Heart right ventricle (tissue), 16 donors: ENCODE data around the gene MGA. TPM values are rescaled to one million over a fixed set of nuclear protein-coding genes. Genes with fewer than 3 reads are reported as not detected.
A peak's percentile ranks its signal among the peaks of the same experiment; 100 is the strongest.

Source experiments
- ATAC-seq, 8 donors: fragments of 200-7000 bp; cut with Tn5 transposase; one replicate each; pipeline ENCODE4 v1.9.1; 2020; ENCODE audit warnings: mild to moderate bottlenecking in 8 of 8, moderate library complexity in 8 of 8, moderate number of reproducible peaks in 1 of 8
- DNase-seq, 2 donors: peaks; one replicate each; pipeline ENCODE4 v3.0.0-alpha.2; 2020
- H3K27ac ChIP-seq, 10 donors: fragments of 200-600 bp; sonication (generic) in 2 of 10; one replicate each; pipeline versions ENCODE4 v1.5.0 to v1.8.0; 2020 to 2022; ENCODE audit warnings: mild to moderate bottlenecking in 3 of 10
- H3K27me3 ChIP-seq, 7 donors: fragments of 200-600 bp; one replicate each; pipeline ENCODE4 v1.8.0; 2021 to 2022; ENCODE audit warnings: mild to moderate bottlenecking in 2 of 7
- H3K36me3 ChIP-seq, 9 donors: fragments of 200-600 bp; sonication (generic) in 1 of 9; one replicate each; pipeline versions ENCODE4 v1.5.0 to v1.8.0; 2020 to 2022; ENCODE audit warnings: mild to moderate bottlenecking in 2 of 9
- H3K4me1 ChIP-seq, 9 donors: fragments of 200-600 bp; sonication (generic) in 1 of 9; one replicate each; pipeline versions ENCODE4 v1.5.0 to v1.8.0; 2020 to 2022; ENCODE audit warnings: mild to moderate bottlenecking in 4 of 9
- H3K4me3 ChIP-seq, 10 donors: fragments of 200-600 bp; sonication (generic) in 2 of 10; one replicate each; pipeline versions ENCODE4 v1.5.0 to v1.8.0; 2020 to 2022; ENCODE audit warnings: mild to moderate bottlenecking in 7 of 10, moderate library complexity in 2 of 10
- H3K9me3 ChIP-seq, 11 donors: fragments of 200-600 bp in 10 of 11; sonication (generic) in 2 of 11; one replicate each; pipeline versions ENCODE4 v1.5.0 to v1.8.0; 2013 to 2022; ENCODE audit warnings: mild to moderate bottlenecking in 2 of 11, control low read depth in 1 of 11, moderate library complexity in 1 of 11
- CTCF ChIP-seq, 9 donors: fragments of 200-600 bp; sonication (generic) in 2 of 9; IDR thresholded peaks; one replicate each; pipeline versions ENCODE4 v1.5.0 to v1.8.0; 2021 to 2022; ENCODE audit warnings: antibody characterized with exemption in 9 of 9, mild to moderate bottlenecking in 5 of 9, moderate library complexity in 1 of 9
- WGBS, 2 donors: extraction: QIAGEN DNeasy Blood & Tissue Kit; methylation state at CpG; one replicate each; pipeline ENCODE4 v1.1.7; 2013; ENCODE audit warnings: inconsistent platforms in 1 of 2; 5-methylcytosine and 5-hydroxymethylcytosine counted together
- intact Hi-C, 10 donors: fragments of 100-400 bp; cut with DNase I; formaldehyde crosslinking; loops; one replicate each; pipeline versions ENCODE4 v1.11.1 to v1.14.2; 2022
- polyA plus RNA-seq, 2 donors: library from polyadenylated mRNA; stranded (reverse); fragments of 200-250 nt; gene quantifications; one replicate each; pipeline ENCODE4 v1.2.3, GENCODE V29; 2013
- total RNA-seq, 10 donors: library from RNA; stranded (reverse); fragmentation: NEBNext Ultra II Directional in 3 of 10; extraction: Animal tissue kit (Norgen Biotek cat#: 25700) in 3 of 10; gene quantifications; one replicate each; pipeline versions ENCODE4 v1.2.1 to v1.2.4, GENCODE V29; 2021 to 2023
- donor health status: Arrhythmogenic right ventricular cardiomyopathy.
- donor health status: ischemic (EF 13 %, LVEDD 7.1; RV severe dilation, severe dysfunction).
- donor health status: healthy with polysubstance abuse.
- donor health status: DM: no; HTN: yes; CAD: no.
- donor health status: DM: no; HTN: no; CAD: no.
- donor health status: ischemic (EF 25% LVEDD 6.9; RV normal size, moderate dysfunction).
- donor health status: ischemic (EF 25% LVEDD 5.7; RV mildly dilated, moderate dysfunction).
- donor health status: healthy.
- donor health status: DM: yes; HTN: yes; CAD: no.
- donor health status: Ischemic cardiomyopathy.
- donor health status: ischemic (EF 35%, LVEDD 5.7; RV mildly dilated, moderate dysfunction).
- donor health status: nonischemic (EF 11% LVEDD 7.7; RV severe dilation, severe dysfunction).
- donor health status: DM: yes; HTN: yes; CAD: no.
- donor health status: PGD.
- donor health status: ischemic (EF 29% LVEDD 5.4; RV normal size, mild dysfunction).
- donor health status: nonischemic (EF 23%, LVEDD 6.1; RV moderate dilation, normal function).

The MGA gene
- total and polyA plus RNA-seq, 12 donors, result 1.6 to 45.3 (median 34.4) TPM

- Histone ChIP-seq H3K27me3 (no peaks in the 10 kb centered on the region), H3K36me3 (no peaks in the 10 kb centered on the region), H3K4me1 (peaks cover 0 to 45% (median 34%) of the 10 kb centered on the region in 9 donors), H3K4me3 (peak overlapping the region; percentile 41 to 68 (median 60)), H3K9me3 (no peaks in the 10 kb centered on the region), H3K27ac (peak overlapping the region in 9 of 10 donors; percentile 75 to 88 (median 83))
- intact Hi-C loops, result loop anchor here in 2 of 10 donors (5.0 kb wide), 1 partner anchor 38 kb away; no protein-coding TSS in a partner anchor
- ATAC-seq, result peak in 7 of 8 donors; percentile 2 to 48 (median 11)
- no peak for DNase-seq
- 6 to 13% methylated on average over 21 of the region's 21 CpGs for WGBS, 2 donors
- no peak for TF ChIP-seq CTCF (IDR thresholded peaks at IDR 0.05)
Observed at GRCh38 chr15:41659855-41660234, 360 bp upstream of the MGA start.

GRCh38 chr15:41661078-41661517, 893 bp downstream of the MGA start:
- Histone ChIP-seq H3K4me3 (peak overlapping the region; percentile 41 to 68 (median 60)), H3K27ac (peak overlapping the region; percentile 19 to 88 (median 82)), H3K27me3 (no peaks in the 10 kb centered on the region), H3K4me1 (peaks cover 0 to 58% (median 40%) of the 10 kb centered on the region in 9 donors), H3K9me3 (no peaks in the 10 kb centered on the region), H3K36me3 (no peaks in the 10 kb centered on the region)
- TF ChIP-seq CTCF (IDR thresholded peaks at IDR 0.05), result no peak
- intact Hi-C loops, result loop anchor here in 1 of 10 donors (5.0 kb wide), 1 partner anchor 39 kb away; no protein-coding TSS in a partner anchor
- no peak for DNase-seq
- WGBS, 2 donors, result 2% methylated on average over 9 of the region's 9 CpGs
- ATAC-seq, result no peak

- intact Hi-C loops, result loop anchor here in 1 of 10 donors (5.0 kb wide), 1 partner anchor 39 kb away; no protein-coding TSS in a partner anchor
- DNase-seq (peak; percentile 66 to 73), ATAC-seq (peak; percentile 36 to 76 (median 52))
- Histone ChIP-seq H3K4me3 (peak overlapping the region; percentile 40 to 68 (median 60)), H3K9me3 (no peaks in the 10 kb centered on the region), H3K27ac (peak overlapping the region in 9 of 10 donors; percentile 36 to 88 (median 64)), H3K27me3 (no peaks in the 10 kb centered on the region), H3K36me3 (no peaks in the 10 kb centered on the region), H3K4me1 (peaks cover 0 to 64% (median 40%) of the 10 kb centered on the region in 9 donors)
- no peak for TF ChIP-seq CTCF (IDR thresholded peaks at IDR 0.05)
- WGBS, 2 donors, result 0 to 1% methylated on average over 44 of the region's 44 CpGs
Observed at GRCh38 chr15:41661518-41662225, 1.5 kb downstream of the MGA start.

- H3K9me3 ChIP-seq, result no peaks in the 10 kb centered on the region
- WGBS, 2 donors, result 87 to 91% methylated on average over 3 of the region's 3 CpGs
- peaks cover 0 to 19% (median 0%) of the 10 kb centered on the region in 9 donors for H3K36me3 ChIP-seq
- no peak overlapping the region for H3K27ac ChIP-seq
- no peak for ATAC-seq
- intact Hi-C loops, result no loop called here
- H3K4me3 ChIP-seq, result no peak overlapping the region
- H3K4me1 ChIP-seq, result peaks cover 0 to 56% (median 26%) of the 10 kb centered on the region in 9 donors
- no peak for TF ChIP-seq CTCF (IDR thresholded peaks at IDR 0.05)
- DNase-seq, result no peak
- H3K27me3 ChIP-seq, result no peaks in the 10 kb centered on the region
Observed at GRCh38 chr15:41666353-41666920, 6.2 kb downstream of the MGA start.
